ENCODE data around the gene HMGB1.

Gene HMGB1

GRCh38 chr13:30465343-30465592 lies 468 bp downstream of the HMGB1 start:
- Histone ChIP-seq H2BK5ac (ENCODE audit: low read depth, low read length, poor library complexity, severe bottlenecking) (peak overlapping the region; percentile 93), H3K9me3 (ENCODE audit: control insufficient read depth, low read length) (no peaks in the 10 kb centered on the region), H2AFZ (ENCODE audit: low read depth, low read length) (no peak overlapping the region), H3K18ac (ENCODE audit: low read depth in 1 of 2, low read length in 2 of 2) (peak overlapping the region; percentile 64 to 90), H3K4me1 (ENCODE audit: control insufficient read depth, insufficient read depth, low read depth, low read length) (peaks cover 5% of the 10 kb centered on the region), H3K79me1 (replicated peaks; ENCODE audit: low read length, poor library complexity, severe bottlenecking) (peaks cover 3% of the 10 kb centered on the region), H2AK5ac (ENCODE audit: low read length, severe bottlenecking) (no peak overlapping the region), H3K4ac (ENCODE audit: low read depth in 1 of 2, low read length in 2 of 2) (peak overlapping the region; percentile 15 to 49), H4K91ac (ENCODE audit: low read length) (no peak overlapping the region), H3K27ac (ENCODE audit: low read length, poor library complexity, severe bottlenecking) (no peak overlapping the region), H3K4me2 (ENCODE audit: low read length, poor library complexity, severe bottlenecking) (peak overlapping the region; percentile 38), H3K27me3 (ENCODE audit: control insufficient read depth in 1 of 2, insufficient read depth in 1 of 2, low read length in 2 of 2) (no peaks in the 10 kb centered on the region), H2BK12ac (ENCODE audit: low read length in 2 of 2) (no peak overlapping the region), H2BK15ac (ENCODE audit: low read depth, poor library complexity, severe bottlenecking) (no peak overlapping the region), H3K23ac (ENCODE audit: low read length in 2 of 2) (no peak overlapping the region), H3K9ac (ENCODE audit: low read length) (peak overlapping the region; percentile 92), H3K36me3 (ENCODE audit: control insufficient read depth in 1 of 2, insufficient read depth in 2 of 2, low read depth in 1 of 2, low read length in 2 of 2) (peaks cover 0 to 22% of the 10 kb centered on the region in 2 experiments), H3K4me3 (ENCODE audit: insufficient read depth in 1 of 2, low read depth in 1 of 2, low read length in 2 of 2) (peak overlapping the region; percentile 78 to 79), H2BK120ac (ENCODE audit: low read depth, low read length) (peak overlapping the region; percentile 100), H4K8ac (ENCODE audit: low read length) (no peak overlapping the region), H3K14ac (ENCODE audit: low read length in 2 of 2) (peak overlapping the region in 1 of 2 experiments; percentile 79)
- no peak for DNase-seq
- 2% methylated on average over 12 of the region's 41 CpGs for WGBS

GRCh38 chr13:30464496-30465342 lies 1.0 kb downstream of the HMGB1 start:
- Histone ChIP-seq H3K18ac (ENCODE audit: low read depth in 1 of 2, low read length in 2 of 2) (peak overlapping the region; percentile 92 to 98), H4K8ac (ENCODE audit: low read length) (peak overlapping the region; percentile 92), H2BK5ac (ENCODE audit: low read depth, low read length, poor library complexity, severe bottlenecking) (peak overlapping the region; percentile 99), H2BK12ac (ENCODE audit: low read length in 2 of 2) (peak overlapping the region in 1 of 2 experiments; percentile 63), H2AFZ (ENCODE audit: low read depth, low read length) (no peak overlapping the region), H3K79me1 (replicated peaks; ENCODE audit: low read length, poor library complexity, severe bottlenecking) (peaks cover 3% of the 10 kb centered on the region), H2BK15ac (ENCODE audit: low read depth, poor library complexity, severe bottlenecking) (peak overlapping the region; percentile 90), H3K9me3 (ENCODE audit: control insufficient read depth, low read length) (no peaks in the 10 kb centered on the region), H3K4me2 (ENCODE audit: low read length, poor library complexity, severe bottlenecking) (peak overlapping the region; percentile 83), H3K27ac (ENCODE audit: low read length, poor library complexity, severe bottlenecking) (peak overlapping the region; percentile 95), H4K91ac (ENCODE audit: low read length) (peak overlapping the region; percentile 96), H3K4me3 (ENCODE audit: insufficient read depth in 1 of 2, low read depth in 1 of 2, low read length in 2 of 2) (peak overlapping the region; percentile 78 to 85), H3K4ac (ENCODE audit: low read depth in 1 of 2, low read length in 2 of 2) (peak overlapping the region; percentile 75 to 94), H2AK5ac (ENCODE audit: low read length, severe bottlenecking) (peak overlapping the region; percentile 86), H3K4me1 (ENCODE audit: control insufficient read depth, insufficient read depth, low read depth, low read length) (peaks cover 5% of the 10 kb centered on the region), H3K23ac (ENCODE audit: low read length in 2 of 2) (peak overlapping the region in 1 of 2 experiments; percentile 34), H3K9ac (ENCODE audit: low read length) (peak overlapping the region; percentile 98), H2BK120ac (ENCODE audit: low read depth, low read length) (peak overlapping the region; percentile 100), H3K36me3 (ENCODE audit: control insufficient read depth in 1 of 2, insufficient read depth in 2 of 2, low read depth in 1 of 2, low read length in 2 of 2) (peaks cover 0 to 24% of the 10 kb centered on the region in 2 experiments), H3K27me3 (ENCODE audit: control insufficient read depth in 1 of 2, insufficient read depth in 1 of 2, low read length in 2 of 2) (no peaks in the 10 kb centered on the region), H3K14ac (ENCODE audit: low read length in 2 of 2) (peak overlapping the region in 1 of 2 experiments; percentile 75)
- DNase-seq: peak; percentile 84
- 0% methylated on average over 16 of the region's 136 CpGs for WGBS

DNA sequence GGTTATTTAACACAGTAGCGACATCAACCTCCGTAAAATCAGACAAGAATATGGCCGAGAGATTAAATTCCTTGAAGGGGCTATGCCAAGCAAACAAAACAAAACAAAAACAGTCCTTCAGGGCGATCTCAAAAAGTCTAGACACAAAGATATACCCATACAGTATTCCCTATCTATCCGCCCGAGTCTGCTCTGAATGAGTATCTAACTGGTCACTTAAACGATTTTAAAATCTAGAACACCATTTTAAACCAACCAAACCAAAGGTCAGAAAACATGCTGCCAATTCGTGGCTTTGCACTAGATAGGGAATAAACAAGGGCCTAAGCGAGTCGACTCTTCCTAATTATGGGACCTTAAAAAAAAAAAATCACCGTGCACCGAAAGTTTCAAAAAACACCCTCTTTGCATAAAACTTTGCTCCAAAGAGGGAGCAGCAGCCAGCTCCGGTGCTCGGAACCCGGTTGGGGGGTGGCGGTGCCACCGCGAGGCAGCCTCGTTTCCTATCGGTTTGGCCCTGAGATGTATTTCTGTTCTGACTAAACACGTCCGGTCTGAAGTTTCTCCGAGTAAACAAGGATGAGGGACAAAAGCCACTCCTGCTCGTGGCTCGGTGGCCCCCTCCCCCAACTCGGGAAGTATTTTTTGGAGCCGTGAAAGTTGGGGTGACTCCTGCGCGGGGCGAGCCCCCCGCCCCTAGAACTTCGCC lies 1.8 kb downstream of the HMGB1 start:
- peak overlapping the region; percentile 75 to 94 for H3K4ac ChIP-seq (ENCODE audit: low read depth in 1 of 2, low read length in 2 of 2)
- 4% methylated on average over 25 of the region's 32 CpGs for WGBS
- H3K4me1 ChIP-seq (ENCODE audit: control insufficient read depth, insufficient read depth, low read depth, low read length): peaks cover 5% of the 10 kb centered on the region
- H3K14ac ChIP-seq (ENCODE audit: low read length in 2 of 2): peak overlapping the region in 1 of 2 experiments; percentile 75
- no peaks in the 10 kb centered on the region for H3K9me3 ChIP-seq (ENCODE audit: control insufficient read depth, low read length)
- peak overlapping the region; percentile 98 for H3K9ac ChIP-seq (ENCODE audit: low read length)
- peak overlapping the region; percentile 99 for H2BK5ac ChIP-seq (ENCODE audit: low read depth, low read length, poor library complexity, severe bottlenecking)
- H3K18ac ChIP-seq (ENCODE audit: low read depth in 1 of 2, low read length in 2 of 2): peak overlapping the region; percentile 92 to 98
- peak overlapping the region; percentile 95 for H3K27ac ChIP-seq (ENCODE audit: low read length, poor library complexity, severe bottlenecking)
- peak overlapping the region; percentile 23 for H2AFZ ChIP-seq (ENCODE audit: low read depth, low read length)
- H3K4me3 ChIP-seq (ENCODE audit: insufficient read depth in 1 of 2, low read depth in 1 of 2, low read length in 2 of 2): peak overlapping the region; percentile 78 to 85
- H4K91ac ChIP-seq (ENCODE audit: low read length): peak overlapping the region; percentile 96
- peak overlapping the region; percentile 92 for H4K8ac ChIP-seq (ENCODE audit: low read length)
- H2BK12ac ChIP-seq (ENCODE audit: low read length in 2 of 2): peak overlapping the region in 1 of 2 experiments; percentile 63
- H3K79me1 ChIP-seq (replicated peaks; ENCODE audit: low read length, poor library complexity, severe bottlenecking): peaks cover 3% of the 10 kb centered on the region
- no peaks in the 10 kb centered on the region for H3K27me3 ChIP-seq (ENCODE audit: control insufficient read depth in 1 of 2, insufficient read depth in 1 of 2, low read length in 2 of 2)
- peak overlapping the region; percentile 90 for H2BK15ac ChIP-seq (ENCODE audit: low read depth, poor library complexity, severe bottlenecking)
- H2AK5ac ChIP-seq (ENCODE audit: low read length, severe bottlenecking): peak overlapping the region; percentile 86
- peak overlapping the region; percentile 83 for H3K4me2 ChIP-seq (ENCODE audit: low read length, poor library complexity, severe bottlenecking)
- H3K23ac ChIP-seq (ENCODE audit: low read length in 2 of 2): peak overlapping the region in 1 of 2 experiments; percentile 34
- H3K36me3 ChIP-seq (ENCODE audit: control insufficient read depth in 1 of 2, insufficient read depth in 2 of 2, low read depth in 1 of 2, low read length in 2 of 2): peaks cover 0 to 32% of the 10 kb centered on the region in 2 experiments
- H2BK120ac ChIP-seq (ENCODE audit: low read depth, low read length): peak overlapping the region; percentile 100
- peak; percentile 79 for DNase-seq

All from mesenchymal stem cell (in vitro differentiated cells and primary cell).